Measurements from ENCODE around the gene ANGEL1. TPM values are rescaled to one million over a fixed set of nuclear protein-coding genes. Genes with fewer than 3 reads are reported as not detected.

The ANGEL1 gene
- total RNA-seq, 6 experiments from 2014 or later = 9.3 to 17.8 (median 14.4) TPM

- intact Hi-C loops (cut with DNase I) = no loop called here
- TF ChIP-seq, protein P1, sequence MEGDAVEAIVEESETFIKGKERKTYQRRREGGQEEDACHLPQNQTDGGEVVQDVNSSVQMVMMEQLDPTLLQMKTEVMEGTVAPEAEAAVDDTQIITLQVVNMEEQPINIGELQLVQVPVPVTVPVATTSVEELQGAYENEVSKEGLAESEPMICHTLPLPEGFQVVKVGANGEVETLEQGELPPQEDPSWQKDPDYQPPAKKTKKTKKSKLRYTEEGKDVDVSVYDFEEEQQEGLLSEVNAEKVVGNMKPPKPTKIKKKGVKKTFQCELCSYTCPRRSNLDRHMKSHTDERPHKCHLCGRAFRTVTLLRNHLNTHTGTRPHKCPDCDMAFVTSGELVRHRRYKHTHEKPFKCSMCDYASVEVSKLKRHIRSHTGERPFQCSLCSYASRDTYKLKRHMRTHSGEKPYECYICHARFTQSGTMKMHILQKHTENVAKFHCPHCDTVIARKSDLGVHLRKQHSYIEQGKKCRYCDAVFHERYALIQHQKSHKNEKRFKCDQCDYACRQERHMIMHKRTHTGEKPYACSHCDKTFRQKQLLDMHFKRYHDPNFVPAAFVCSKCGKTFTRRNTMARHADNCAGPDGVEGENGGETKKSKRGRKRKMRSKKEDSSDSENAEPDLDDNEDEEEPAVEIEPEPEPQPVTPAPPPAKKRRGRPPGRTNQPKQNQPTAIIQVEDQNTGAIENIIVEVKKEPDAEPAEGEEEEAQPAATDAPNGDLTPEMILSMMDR (IDR thresholded peaks at IDR 0.05) = no peak
- no peak for TF ChIP-seq POLR2A (IDR thresholded peaks at IDR 0.05)
- H3K27ac ChIP-seq = no peak overlapping the region
- ATAC-seq (peak in 1 of 4 donors; percentile 28), DNase-seq (no peak)
- H3K27me3 ChIP-seq = no peaks in the 10 kb centered on the region
- H3K4me3 ChIP-seq = no peak overlapping the region
- no peaks in the 10 kb centered on the region for H3K4me1 ChIP-seq
- WGBS (ENCODE audit: insufficient coverage, low coverage, low lambda C conversion rate, missing lambda C conversion rate) = 50% methylated on average over 6 of the region's 7 CpGs
- H3K9me3 ChIP-seq = peaks cover 0 to 2% (median 0%) of the 10 kb centered on the region in 4 donors
- no peaks in the 10 kb centered on the region for H3K36me3 ChIP-seq
These were observed 69.7 kb downstream of the ANGEL1 start for GRCh38 chr14:76742966-76743365.

- TF ChIP-seq POLR2A (IDR thresholded peaks at IDR 0.05) = no peak
- TF ChIP-seq, protein P1 (IDR thresholded peaks at IDR 0.05) = no peak
- peaks cover 0 to 2% (median 0%) of the 10 kb centered on the region in 4 donors for H3K9me3 ChIP-seq
- WGBS (ENCODE audit: insufficient coverage, low coverage, low lambda C conversion rate, missing lambda C conversion rate) = 75% methylated on average over 4 of the region's 6 CpGs
- H3K4me3 ChIP-seq = no peak overlapping the region
- DNase-seq = no peak
- intact Hi-C loops (cut with DNase I) = no loop called here
- no peaks in the 10 kb centered on the region for H3K36me3 ChIP-seq
- no peak for ATAC-seq
- no peak overlapping the region for H3K27ac ChIP-seq
- H3K27me3 ChIP-seq = no peaks in the 10 kb centered on the region
- H3K4me1 ChIP-seq = no peaks in the 10 kb centered on the region
These were observed 70.5 kb downstream of the ANGEL1 start for GRCh38 chr14:76742185-76742584.

DNA sequence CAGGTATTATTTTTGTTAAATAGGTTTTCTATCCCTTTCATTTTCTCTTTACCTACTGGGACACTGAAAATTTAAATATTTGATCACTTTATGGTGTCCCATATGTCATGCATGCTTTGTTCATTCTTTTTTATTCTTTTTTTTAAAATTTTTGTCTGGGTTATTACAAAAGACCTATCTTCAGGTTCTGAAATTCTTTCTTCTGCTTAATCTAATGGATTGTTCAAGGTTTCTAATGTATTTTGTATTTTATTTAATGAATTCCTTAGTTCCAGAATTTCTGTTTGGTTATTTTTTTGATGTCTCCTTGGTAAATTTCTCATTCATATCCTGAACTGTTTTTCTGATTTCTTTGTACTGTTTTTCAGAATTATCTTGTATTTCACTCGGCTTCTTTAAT lies 71.6 kb downstream of the ANGEL1 start:
- no peak for TF ChIP-seq POLR2A (IDR thresholded peaks at IDR 0.05)
- TF ChIP-seq, protein P1 (IDR thresholded peaks at IDR 0.05) = no peak
- Histone ChIP-seq H3K4me1 (no peaks in the 10 kb centered on the region), H3K27me3 (no peaks in the 10 kb centered on the region), H3K36me3 (no peaks in the 10 kb centered on the region), H3K9me3 (peaks cover 0 to 2% (median 0%) of the 10 kb centered on the region in 4 donors), H3K27ac (no peak overlapping the region), H3K4me3 (no peak overlapping the region)
- ATAC-seq = no peak
- WGBS (ENCODE audit: insufficient coverage, low coverage, low lambda C conversion rate, missing lambda C conversion rate) = 36% methylated on average over 1 of the region's 1 CpG
- DNase-seq = no peak
- intact Hi-C loops (cut with DNase I) = no loop called here

Other genes with a start within 250 kb of the ANGEL1 start
- gene VASH1, start 51.4 kb downstream of the ANGEL1 start, total RNA-seq = 10 to 100 TPM in 1 of 6 experiments, 1 to 10 TPM in 5; 2.0 to 12.3 (median 4.6) TPM
- gene LRRC74A, start 13.5 kb upstream of the ANGEL1 start, total RNA-seq = not detected
- gene IRF2BPL, start 215.8 kb upstream of the ANGEL1 start, total RNA-seq = 10 to 100 TPM; 11.7 to 18.1 (median 13.7) TPM